Pancreas (tissue), 10 donors: ENCODE results near the gene NECTIN2. TPM values are rescaled to one million over a fixed set of nuclear protein-coding genes. Genes with fewer than 3 reads are reported as not detected.

Source experiments
- ATAC-seq, 4 donors: fragments of 200-7000 bp; cut with Tn5 transposase; one replicate each; pipeline versions ENCODE4 v1.8.0 to v1.9.1; 2020; ENCODE audit warnings: mild to moderate bottlenecking in 4 of 4, moderate library complexity in 4 of 4
- DNase-seq, 6 donors: peaks; one replicate each; pipeline ENCODE4 v3.0.0-alpha.2; 2020
- FAIRE-seq: peaks from 2 replicates; lab custom pipeline; 2012; peaks lifted over from hg19 to GRCh38; lab: Jason Lieb, UNC
- H3K27ac ChIP-seq, 4 donors: fragments of 200-600 bp; sonication (generic); 1 replicate in 3 of 4; 2 replicates in 1 of 4; pipeline versions ENCODE4 v1.5.0 to v1.8.0; 2020
- H3K27me3 ChIP-seq, 4 donors: fragments of 200-600 bp; one replicate each; pipeline ENCODE4 v1.8.0; 2021
- H3K36me3 ChIP-seq, 3 donors: fragments of 200-600 bp; sonication (generic) in 1 of 3; one replicate each; pipeline versions ENCODE4 v1.5.0 to v1.8.0; 2020 to 2021
- H3K4me1 ChIP-seq, 3 donors: fragments of 200-600 bp; one replicate each; pipeline ENCODE4 v1.8.0; 2021
- H3K4me3 ChIP-seq, 4 donors: fragments of 200-600 bp; sonication (generic) in 2 of 4; one replicate each; pipeline versions ENCODE4 v1.5.0 to v1.8.0; 2020 to 2021
- H3K9me3 ChIP-seq, 4 donors: fragments of 200-600 bp; one replicate each; pipeline ENCODE4 v1.8.0; 2021
- WGBS, 2 donors: extraction: QIAGEN DNeasy Blood & Tissue Kit; methylation state at CpG; one replicate each; pipeline ENCODE4 v1.1.7; 2013; 5-methylcytosine and 5-hydroxymethylcytosine counted together
- intact Hi-C, 3 donors: fragments of 100-400 bp; cut with DNase I; formaldehyde crosslinking; loops; one replicate each; pipeline versions ENCODE4 v1.11.1 to v1.14.2; 2022
- polyA plus RNA-seq, 2 donors: library from polyadenylated mRNA; stranded (reverse); fragments of 200-250 nt; gene quantifications; one replicate each; pipeline ENCODE4 v1.2.3, GENCODE V29; 2013
- total RNA-seq, 6 donors: library from RNA; stranded (reverse); fragmentation: NEBNext Ultra II Directional in 4 of 6; extraction: Animal tissue kit (Norgen Biotek cat#: 25700) in 4 of 6; gene quantifications; one replicate each; pipeline versions ENCODE4 v1.2.1 to v1.2.4, GENCODE V29; 2021 to 2023
- TF ChIP-seq, protein P1 (sequence below), 4 donors: fragments of 200-600 bp; sonication (generic) in 3 of 4; IDR thresholded peaks; one replicate each; pipeline versions ENCODE4 v1.5.0 to v1.8.0; 2021; ENCODE audit warnings: antibody characterized with exemption in 4 of 4
- donor health status: healthy with polysubstance abuse.
- donor health status: DM: no; HTN: no; CAD: no; lungs with moderate emphysema.
- donor health status: DM: no; HTN: no; CAD: no.
- donor health status: control.
- donor health status: control.
- donor health status: Bipolar disorder and iron deficiency.
- donor health status: DM: yes; HTN: yes; CAD: no.
- donor health status: DM: no; HTN: no; CAD: no.
- donor health status: DM: no; HTN: no; CAD: no.
- donor health status: DM: yes; HTN: yes; CAD: no.

Gene NECTIN2
- total and polyA plus RNA-seq, 8 donors = 26.7 to 101 (median 52.7) TPM

DNA sequence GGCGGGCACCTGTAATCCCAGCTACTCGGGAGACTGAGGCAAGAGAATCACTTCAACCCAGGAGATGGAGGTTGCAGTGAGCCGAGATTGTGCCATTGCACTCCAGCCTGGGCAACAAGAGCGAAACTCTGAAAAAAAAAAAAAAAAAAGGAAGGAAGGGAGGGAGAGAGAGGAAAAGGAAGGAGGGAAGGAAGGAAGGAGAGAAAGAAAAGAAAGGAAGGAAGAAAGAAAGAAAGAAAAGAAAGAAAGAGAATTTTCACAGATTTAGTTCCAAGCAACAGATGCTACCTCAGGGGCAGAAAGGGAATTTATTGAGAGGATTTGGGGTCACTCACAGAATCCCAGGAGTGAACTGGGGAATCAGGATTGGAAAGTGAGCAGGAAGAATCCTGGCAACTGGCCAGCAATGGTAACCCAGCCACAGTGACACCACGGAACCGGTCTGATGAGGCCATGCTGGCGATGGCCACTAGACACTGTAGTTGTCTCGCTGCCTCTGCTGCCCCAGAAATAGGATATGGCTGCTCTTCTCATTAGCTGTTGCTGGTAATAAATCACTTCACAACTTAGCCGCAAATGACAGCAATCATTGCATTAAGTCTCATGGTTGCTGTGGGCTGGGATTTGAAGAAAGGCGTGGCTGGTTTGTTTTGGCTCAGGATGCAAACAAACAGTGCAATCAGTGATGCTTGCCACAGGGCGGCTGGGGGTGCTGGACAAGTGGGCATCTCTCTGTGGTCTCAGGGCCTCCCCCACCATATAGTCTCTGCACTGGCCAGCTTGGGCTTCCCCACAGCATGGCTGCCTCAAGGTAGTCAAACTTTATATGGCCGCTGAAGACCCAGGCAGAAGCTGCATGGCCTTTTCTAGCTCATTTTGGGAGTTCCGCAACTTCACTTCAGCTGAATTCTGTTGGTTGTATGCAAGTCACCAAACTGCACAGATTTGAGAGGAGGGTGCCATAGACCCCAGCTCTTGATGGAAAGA, 42.4 kb upstream of the NECTIN2 start:
- Histone ChIP-seq H3K4me1 (peaks cover 0 to 9% (median 7%) of the 10 kb centered on the region in 3 donors), H3K36me3 (no peaks in the 10 kb centered on the region), H3K27ac (no peak overlapping the region), H3K4me3 (no peak overlapping the region), H3K9me3 (no peaks in the 10 kb centered on the region), H3K27me3 (no peaks in the 10 kb centered on the region)
- FAIRE-seq = no peak
- ATAC-seq = no peak
- TF ChIP-seq, protein P1, sequence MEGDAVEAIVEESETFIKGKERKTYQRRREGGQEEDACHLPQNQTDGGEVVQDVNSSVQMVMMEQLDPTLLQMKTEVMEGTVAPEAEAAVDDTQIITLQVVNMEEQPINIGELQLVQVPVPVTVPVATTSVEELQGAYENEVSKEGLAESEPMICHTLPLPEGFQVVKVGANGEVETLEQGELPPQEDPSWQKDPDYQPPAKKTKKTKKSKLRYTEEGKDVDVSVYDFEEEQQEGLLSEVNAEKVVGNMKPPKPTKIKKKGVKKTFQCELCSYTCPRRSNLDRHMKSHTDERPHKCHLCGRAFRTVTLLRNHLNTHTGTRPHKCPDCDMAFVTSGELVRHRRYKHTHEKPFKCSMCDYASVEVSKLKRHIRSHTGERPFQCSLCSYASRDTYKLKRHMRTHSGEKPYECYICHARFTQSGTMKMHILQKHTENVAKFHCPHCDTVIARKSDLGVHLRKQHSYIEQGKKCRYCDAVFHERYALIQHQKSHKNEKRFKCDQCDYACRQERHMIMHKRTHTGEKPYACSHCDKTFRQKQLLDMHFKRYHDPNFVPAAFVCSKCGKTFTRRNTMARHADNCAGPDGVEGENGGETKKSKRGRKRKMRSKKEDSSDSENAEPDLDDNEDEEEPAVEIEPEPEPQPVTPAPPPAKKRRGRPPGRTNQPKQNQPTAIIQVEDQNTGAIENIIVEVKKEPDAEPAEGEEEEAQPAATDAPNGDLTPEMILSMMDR (IDR thresholded peaks at IDR 0.05) = no peak
- DNase-seq = no peak
- 89 to 91% methylated on average over 13 of the region's 13 CpGs for WGBS, 2 donors
- intact Hi-C loops = loop anchor here in 1 of 3 donors (5.0 kb wide), 1 partner anchor 39 kb away; no protein-coding TSS in a partner anchor

DNA sequence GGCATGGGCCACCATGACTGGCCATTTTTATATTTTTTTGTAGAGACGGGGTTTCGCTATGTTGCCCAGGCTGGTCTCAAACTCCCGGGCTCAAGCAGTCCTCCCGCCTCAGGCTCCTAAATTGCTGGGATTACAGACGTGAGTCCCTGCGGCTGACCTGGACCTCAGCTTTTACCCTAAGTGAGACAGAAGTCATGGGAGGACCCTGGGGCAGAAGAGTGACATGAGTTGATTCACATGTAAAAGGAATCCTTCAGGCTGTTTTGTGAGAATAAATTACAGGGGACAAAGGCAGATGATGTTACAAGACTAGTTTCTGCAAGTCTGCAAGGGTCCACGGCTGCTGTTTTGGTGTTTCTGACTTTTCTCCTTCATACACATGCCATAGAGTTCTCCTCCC, 39.8 kb upstream of the NECTIN2 start:
- FAIRE-seq = no peak
- Histone ChIP-seq H3K9me3 (no peaks in the 10 kb centered on the region), H3K27ac (no peak overlapping the region), H3K4me1 (peaks cover 7 to 18% (median 14%) of the 10 kb centered on the region in 3 donors), H3K4me3 (no peak overlapping the region), H3K27me3 (no peaks in the 10 kb centered on the region), H3K36me3 (no peaks in the 10 kb centered on the region)
- 90 to 95% methylated on average over 7 of the region's 7 CpGs for WGBS, 2 donors
- no peak for DNase-seq
- ATAC-seq = no peak
- intact Hi-C loops = no loop called here
- TF ChIP-seq, protein P1 (IDR thresholded peaks at IDR 0.05) = no peak

DNA sequence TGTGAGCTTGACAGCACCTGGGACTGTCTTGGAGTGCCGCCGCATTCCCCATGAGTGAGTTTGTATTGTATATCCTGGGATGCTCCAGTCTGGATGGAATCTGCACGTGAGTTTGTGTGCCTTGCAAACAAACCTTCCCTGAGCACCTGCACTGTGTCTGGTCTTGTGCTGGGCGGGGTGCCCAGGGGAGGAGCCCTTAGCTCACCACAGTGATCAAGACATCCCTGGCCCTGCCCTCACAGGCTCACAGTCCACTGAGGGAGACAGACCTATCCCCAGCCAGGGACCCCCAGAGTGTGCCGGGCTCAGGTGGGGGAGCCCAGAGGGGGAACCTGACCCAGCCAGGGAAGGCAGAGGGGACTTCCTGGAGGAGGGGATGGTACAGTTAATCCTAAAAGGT, 38.9 kb upstream of the NECTIN2 start:
- peak in 3 of 4 donors; percentile 33 to 58 (median 41) for ATAC-seq
- intact Hi-C loops = no loop called here
- peaks cover 7 to 18% (median 14%) of the 10 kb centered on the region in 3 donors for H3K4me1 ChIP-seq
- FAIRE-seq = no peak
- no peaks in the 10 kb centered on the region for H3K27me3 ChIP-seq
- H3K27ac ChIP-seq = peak overlapping the region in 3 of 4 donors; percentile 82 to 85 (median 83)
- DNase-seq = peak in 2 of 6 donors; percentile 50 to 53
- H3K36me3 ChIP-seq = no peaks in the 10 kb centered on the region
- H3K9me3 ChIP-seq = no peaks in the 10 kb centered on the region
- no peak overlapping the region for H3K4me3 ChIP-seq
- WGBS, 2 donors = 44% methylated on average over 5 of the region's 5 CpGs
- TF ChIP-seq, protein P1 (IDR thresholded peaks at IDR 0.05) = no peak

DNA sequence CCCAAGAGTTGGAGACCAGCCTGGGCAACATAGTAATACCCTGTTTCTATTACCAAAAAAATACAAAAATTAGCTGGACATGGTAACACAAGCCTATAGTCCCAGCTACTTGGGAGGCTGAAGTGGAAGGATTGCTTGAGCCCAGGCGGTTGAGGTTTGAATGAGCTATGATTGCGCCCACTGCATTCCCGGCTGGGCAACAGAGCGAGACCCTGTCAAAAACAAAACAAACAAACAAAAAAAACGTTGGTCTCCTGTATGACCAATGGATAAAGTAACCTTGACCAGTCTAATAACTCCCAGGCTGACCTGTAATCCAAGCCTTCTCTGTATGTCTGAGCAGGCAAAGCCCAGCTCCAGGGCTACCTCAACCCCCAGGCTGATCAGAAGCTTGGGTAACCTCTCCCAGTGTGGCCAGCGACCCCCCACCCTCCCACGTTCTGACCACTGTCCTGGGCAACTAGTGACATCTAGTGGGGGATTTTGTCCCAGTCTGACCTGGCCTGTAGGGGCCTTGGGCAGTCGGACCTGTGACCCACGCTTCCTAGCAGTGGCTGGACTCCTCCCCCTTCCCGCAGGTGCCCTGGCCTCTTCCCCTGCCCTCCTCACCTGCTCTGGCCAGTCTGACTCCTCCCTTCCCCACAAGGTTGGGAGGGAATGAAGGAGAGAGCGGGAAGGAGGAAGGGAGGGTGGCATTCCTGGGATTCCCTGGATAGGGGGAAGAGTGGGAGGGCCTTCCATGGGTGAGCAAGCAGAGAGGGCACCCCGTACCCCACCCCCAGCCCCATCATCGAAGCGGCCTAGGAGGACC, 38.2 kb upstream of the NECTIN2 start:
- Histone ChIP-seq H3K36me3 (no peaks in the 10 kb centered on the region), H3K27me3 (no peaks in the 10 kb centered on the region), H3K4me3 (peak overlapping the region in 2 of 4 donors; percentile 43 to 68), H3K9me3 (no peaks in the 10 kb centered on the region), H3K4me1 (peaks cover 7 to 18% (median 14%) of the 10 kb centered on the region in 3 donors), H3K27ac (peak overlapping the region; percentile 82 to 85 (median 84))
- TF ChIP-seq, protein P1 (IDR thresholded peaks at IDR 0.05) = peak in 1 of 4 donors; percentile 10
- intact Hi-C loops = no loop called here
- DNase-seq (peak in 4 of 6 donors; percentile 65 to 76 (median 69)), FAIRE-seq (no peak), ATAC-seq (peak; percentile 69 to 84 (median 72))
- WGBS, 2 donors = 15 to 19% methylated on average over 14 of the region's 14 CpGs
